Liver (tissue), 9 donors: Measurements from ENCODE around the gene SH3PXD2A. TPM values are rescaled to one million over a fixed set of nuclear protein-coding genes. Genes with fewer than 3 reads are reported as not detected.

ENCODE experiments used
- DNase-seq: peaks from one replicate; pipeline ENCODE4 v3.0.0-alpha.2; 2017; ENCODE audit warnings: low spot score
- H3K27ac ChIP-seq, 2 donors: one replicate each; pipeline ENCODE4 v1.7.0; 2013; ENCODE audit warnings: inconsistent platforms in 2 of 2, low read length in 2 of 2, control low read depth in 1 of 2, low read depth in 1 of 2, mild to moderate bottlenecking in 1 of 2
- H3K27me3 ChIP-seq, 4 donors: one replicate each; pipeline versions ENCODE4 v1.6.1 to v1.7.0; 2013; ENCODE audit warnings: low read length in 3 of 4, inconsistent platforms in 1 of 4, mild to moderate bottlenecking in 1 of 4, moderate library complexity in 1 of 4; ENCODE audit not compliant: control insufficient read depth in 4 of 4, insufficient read depth in 4 of 4
- H3K36me3 ChIP-seq, 4 donors: one replicate each; pipeline versions ENCODE4 v1.6.1 to v1.7.0; 2013; ENCODE audit warnings: low read length in 3 of 4, mild to moderate bottlenecking in 3 of 4, low read depth in 1 of 4, moderate library complexity in 1 of 4; ENCODE audit not compliant: control insufficient read depth in 4 of 4, insufficient read depth in 3 of 4
- H3K4me1 ChIP-seq, 4 donors: one replicate each; pipeline versions ENCODE4 v1.6.1 to v1.7.0; 2013; ENCODE audit warnings: low read length in 3 of 4, mild to moderate bottlenecking in 3 of 4, moderate library complexity in 1 of 4; ENCODE audit not compliant: control insufficient read depth in 4 of 4, insufficient read depth in 4 of 4
- H3K4me3 ChIP-seq, 3 donors: one replicate each; pipeline versions ENCODE4 v1.6.1 to v1.7.0; 2013; ENCODE audit warnings: low read length in 3 of 3, control low read depth in 1 of 3, low read depth in 1 of 3, mild to moderate bottlenecking in 1 of 3
- H3K9ac ChIP-seq, 2 donors: one replicate each; pipeline ENCODE4 v1.7.0; 2013; ENCODE audit warnings: low read length in 2 of 2, mild to moderate bottlenecking in 2 of 2, moderate library complexity in 2 of 2, control low read depth in 1 of 2, low read depth in 1 of 2
- H3K9me3 ChIP-seq, 4 donors: one replicate each; pipeline versions ENCODE4 v1.6.1 to v1.7.0; 2013; ENCODE audit warnings: low read length in 3 of 4; ENCODE audit not compliant: control insufficient read depth in 4 of 4
- ATF3 ChIP-seq: IDR thresholded peaks from 2 replicates; pipeline ENCODE4 v1.6.1; 2016; ENCODE audit warnings: antibody characterized with exemption
- CTCF ChIP-seq: fragments of 150-350 bp; IDR thresholded peaks from 2 replicates; pipeline ENCODE4 v1.5.1; 2017; ENCODE audit warnings: improper control_type of control experiment, low read depth, low read length; ENCODE audit not compliant: missing input control
- EGR1 ChIP-seq, 2 donors: IDR thresholded peaks; 2 replicates each; pipeline ENCODE4 v1.6.1; 2016 to 2018; ENCODE audit warnings: antibody characterized with exemption in 2 of 2, low read depth in 2 of 2
- FOXA2 ChIP-seq: IDR thresholded peaks from 2 replicates; pipeline ENCODE4 v1.6.1; 2016; ENCODE audit warnings: antibody characterized with exemption
- HNF4A ChIP-seq, 2 donors: conservative IDR thresholded peaks; 2 replicates each; pipeline ENCODE4 v1.6.1; 2016; ENCODE audit warnings: antibody characterized with exemption in 2 of 2, mild to moderate bottlenecking in 2 of 2
- HNF4G ChIP-seq: IDR thresholded peaks from 2 replicates; pipeline ENCODE4 v1.6.1; 2016; ENCODE audit warnings: antibody characterized with exemption
- JUND ChIP-seq, 2 donors: IDR thresholded peaks; 2 replicates each; pipeline ENCODE4 v1.6.1; 2016; ENCODE audit warnings: antibody characterized with exemption in 2 of 2
- NR2F2 ChIP-seq: IDR thresholded peaks from 2 replicates; pipeline ENCODE4 v1.6.1; 2016; ENCODE audit warnings: antibody characterized with exemption
- REST ChIP-seq: IDR thresholded peaks from 2 replicates; pipeline ENCODE4 v1.6.1; 2016; ENCODE audit warnings: antibody characterized with exemption, mild to moderate bottlenecking
- SP1 ChIP-seq: IDR thresholded peaks from 2 replicates; pipeline ENCODE4 v1.6.1; 2018; ENCODE audit warnings: antibody characterized with exemption, mild to moderate bottlenecking
- ZBTB33 ChIP-seq: IDR thresholded peaks from 2 replicates; pipeline ENCODE4 v1.6.1; 2016; ENCODE audit warnings: antibody characterized with exemption
- WGBS: extraction: QIAGEN DNeasy Blood & Tissue Kit; methylation state at CpG from one replicate; pipeline ENCODE4 v1.1.7; 2013; 5-methylcytosine and 5-hydroxymethylcytosine counted together
- polyA plus RNA-seq, 2 donors: library from polyadenylated mRNA; stranded (reverse) in 1 of 2; unstranded in 1 of 2; fragments of 200-250 nt in 1 of 2; fragments of >200 nt in 1 of 2; fragmentation: Nextera tagmentation in 1 of 2; extraction: Ambion mirVana in 1 of 2; gene quantifications; one replicate each; pipeline versions ENCODE4 v1.2.1 to v1.2.3, GENCODE V29; 2013 to 2015
- total RNA-seq, 2 donors: library from RNA; depleted of rRNA; stranded (reverse); fragments of >200 nt; gene quantifications; one replicate each; pipeline ENCODE4 v1.2.3, GENCODE V29; 2014
- donor health status: healthy.
- donor health status: healthy.
- donor health status: healthy.
- donor health status: healthy.
- donor health status: healthy.

SH3PXD2A gene
- total and polyA plus RNA-seq, 4 donors = 0.82 to 5.5 (median 3.9) TPM

- TF ChIP-seq REST (no peak), SP1 (no peak), ATF3 (no peak), FOXA2 (no peak)
Measured at GRCh38 chr10:103602028-103602851, 253.1 kb downstream of the SH3PXD2A start (continued).

GRCh38 chr10:103600956-103601569 is 254.3 kb downstream of the SH3PXD2A start:
- no peak overlapping the region for H3K9ac ChIP-seq
- no peaks in the 10 kb centered on the region for H3K27me3 ChIP-seq
- TF ChIP-seq HNF4G (no peak), ZBTB33 (no peak), FOXA2 (no peak), JUND (IDR thresholded peaks at IDR 0.05) (no peak), HNF4A (conservative IDR thresholded peaks at IDR 0.05) (no peak), NR2F2 (no peak), ATF3 (no peak), CTCF (no peak), EGR1 (IDR thresholded peaks at IDR 0.05; ENCODE audit: low read depth in 2 of 2) (no peak)
- WGBS = 90% methylated on average over 7 of the region's 7 CpGs
- H3K4me1 ChIP-seq = no peaks in the 10 kb centered on the region
- no peak overlapping the region for H3K27ac ChIP-seq
- DNase-seq = no peak
- no peaks in the 10 kb centered on the region for H3K9me3 ChIP-seq
- H3K36me3 ChIP-seq = peaks cover 3 to 28% (median 9%) of the 10 kb centered on the region in 4 donors
- H3K4me3 ChIP-seq = no peak overlapping the region
